HEK293T (cell line): ENCODE results near the gene KCNC1.

Source experiments
- CTCF ChIA-PET: fragments of 350-600 bp; formaldehyde crosslinking; extraction: SDS; loops from one replicate; lab custom pipeline; 2021; ENCODE audit warnings: antibody characterized with exemption, inconsistent platforms; lab: Yijun Ruan, JAX
- POLR2A ChIA-PET: fragments of 350-600 bp; formaldehyde crosslinking; extraction: SDS; loops from one replicate; lab custom pipeline; 2020; ENCODE audit warnings: antibody characterized with exemption, inconsistent platforms; lab: Yijun Ruan, JAX
- DNase-seq: peaks from one replicate; pipeline ENCODE4 v3.0.0; 2012; ENCODE audit warnings: mixed read lengths; ENCODE audit errors: extremely low spot score
- ARNT ChIP-seq: fragments of 450-650 bp; IDR thresholded peaks from 2 replicates; pipeline ENCODE4 v1.6.1; 2017; ENCODE audit warnings: mild to moderate bottlenecking
- BHLHE40 ChIP-seq: fragments of 450-650 bp; IDR thresholded peaks from 2 replicates; pipeline ENCODE4 v1.6.1; 2016; ENCODE audit warnings: mild to moderate bottlenecking, moderate library complexity, borderline replicate concordance
- CTBP1 ChIP-seq: fragments of 450-650 bp; IDR thresholded peaks from 2 replicates; pipeline ENCODE4 v1.6.1; 2016; ENCODE audit warnings: borderline replicate concordance
- ELF4 ChIP-seq: fragments of 450-650 bp; IDR thresholded peaks from 2 replicates; pipeline ENCODE4 v1.6.1; 2017; ENCODE audit warnings: antibody characterized with exemption
- FOXA1 ChIP-seq: fragments of 450-650 bp; IDR thresholded peaks from 2 replicates; pipeline ENCODE4 v1.6.1; 2016; ENCODE audit warnings: mild to moderate bottlenecking
- FOXK2 ChIP-seq: fragments of 450-650 bp; IDR thresholded peaks from 2 replicates; pipeline ENCODE4 v1.6.1; 2016; ENCODE audit warnings: mild to moderate bottlenecking
- FOXM1 ChIP-seq: fragments of 450-650 bp; IDR thresholded peaks from 2 replicates; pipeline ENCODE4 v1.6.1; 2017; ENCODE audit warnings: mild to moderate bottlenecking, borderline replicate concordance
- HDGF ChIP-seq: fragments of 450-650 bp; IDR thresholded peaks from 2 replicates; pipeline ENCODE4 v1.6.1; 2017; ENCODE audit warnings: antibody characterized with exemption, borderline replicate concordance
- L3MBTL2 ChIP-seq: fragments of 450-650 bp; conservative IDR thresholded peaks from 2 replicates; pipeline ENCODE4 v1.6.1; 2016; ENCODE audit warnings: mild to moderate bottlenecking
- LEF1 ChIP-seq: fragments of 450-650 bp; IDR thresholded peaks from 2 replicates; pipeline ENCODE4 v1.6.1; 2017; ENCODE audit warnings: mild to moderate bottlenecking, borderline replicate concordance
- NFRKB ChIP-seq: fragments of 450-650 bp; IDR thresholded peaks from 2 replicates; pipeline ENCODE4 v1.6.1; 2016; ENCODE audit warnings: mild to moderate bottlenecking, moderate library complexity
- PKNOX1 ChIP-seq: fragments of 450-650 bp; IDR thresholded peaks from 2 replicates; pipeline ENCODE4 v1.6.1; 2016
- SP1 ChIP-seq: fragments of 450-650 bp; IDR thresholded peaks from 2 replicates; pipeline ENCODE4 v1.6.1; 2017
- SUZ12 ChIP-seq: fragments of 450-650 bp; IDR thresholded peaks from 2 replicates; pipeline ENCODE4 v1.6.1; 2016; ENCODE audit warnings: mild to moderate bottlenecking
- TARDBP ChIP-seq: fragments of 450-650 bp; IDR thresholded peaks from 2 replicates; pipeline ENCODE4 v1.6.1; 2016
- ZNF384 ChIP-seq: fragments of 450-650 bp; IDR thresholded peaks from 2 replicates; pipeline ENCODE4 v1.6.1; 2016

KCNC1 gene

GRCh38 chr11:17744151-17744940 is 9.8 kb downstream of the KCNC1 start:
- POLR2A ChIA-PET, result no interaction called here
- CTCF ChIA-PET, result interaction anchor here (1.2 kb wide), 1 partner anchor 10 kb away, joined by 4 read pairs; the partner anchor contains the start of gene KCNC1
- TF ChIP-seq SUZ12 (no peak), CTBP1 (no peak), FOXA1 (no peak), FOXM1 (no peak), TARDBP (no peak), FOXK2 (no peak), ZNF384 (no peak), PKNOX1 (no peak), NFRKB (no peak), ARNT (no peak), ELF4 (no peak), BHLHE40 (no peak), LEF1 (no peak)
- no peak for DNase-seq

GRCh38 chr11:17745023-17745772 is 10.6 kb downstream of the KCNC1 start:
- POLR2A ChIA-PET, result no interaction called here
- CTCF ChIA-PET, result interaction anchor here (0.6 kb wide), 1 partner anchor 115 kb away, joined by 3 read pairs; no protein-coding TSS in a partner anchor
- DNase-seq, result no peak
- no peak for TF ChIP-seq SUZ12
- no peak for TF ChIP-seq FOXM1

GRCh38 chr11:17746096-17746495 is 11.5 kb downstream of the KCNC1 start:
- CTCF ChIA-PET, result interaction anchor here (1.2 kb wide), 1 partner anchor 15 kb away, joined by 3 read pairs; no protein-coding TSS in a partner anchor
- no peak for DNase-seq
- no peak for TF ChIP-seq CTBP1
- no peak for TF ChIP-seq FOXA1
- TF ChIP-seq HDGF, result no peak
- no peak for TF ChIP-seq LEF1
- no peak for TF ChIP-seq ELF4
- no peak for TF ChIP-seq NFRKB
- POLR2A ChIA-PET, result no interaction called here

- ChIA-PET CTCF (interaction anchor here (1.0 kb wide), 2 partner anchors 10 to 19 kb away, joined by 3 to 5 read pairs; no protein-coding TSS in a partner anchor), POLR2A (no interaction called here)
- no peak for DNase-seq
- TF ChIP-seq CTBP1 (no peak), NFRKB (no peak), TARDBP (no peak), ELF4 (no peak), SP1 (no peak), FOXM1 (no peak), BHLHE40 (no peak), HDGF (no peak), ARNT (no peak), SUZ12 (no peak), FOXK2 (no peak), L3MBTL2 (no peak), PKNOX1 (no peak), ZNF384 (no peak), LEF1 (no peak), FOXA1 (no peak)
These were observed 12.8 kb downstream of the KCNC1 start for GRCh38 chr11:17747131-17747955.

GRCh38 chr11:17748044-17748443 is 13.5 kb downstream of the KCNC1 start:
- ChIA-PET CTCF (interaction anchor here (1.0 kb wide), 1 partner anchor 19 kb away, joined by 3 read pairs; no protein-coding TSS in a partner anchor), POLR2A (no interaction called here)
- TF ChIP-seq SUZ12 (no peak), ELF4 (no peak)
- no peak for DNase-seq

- ChIA-PET CTCF (no interaction called here), POLR2A (no interaction called here)
- no peak for DNase-seq
- TF ChIP-seq BHLHE40 (no peak), PKNOX1 (no peak), SUZ12 (no peak), TARDBP (no peak), SP1 (no peak), HDGF (no peak), FOXM1 (no peak), LEF1 (no peak)
These were observed 14.5 kb downstream of the KCNC1 start for GRCh38 chr11:17748761-17749721.
